Measurements from ENCODE around the gene IL1R2.

The IL1R2 gene, protein sequence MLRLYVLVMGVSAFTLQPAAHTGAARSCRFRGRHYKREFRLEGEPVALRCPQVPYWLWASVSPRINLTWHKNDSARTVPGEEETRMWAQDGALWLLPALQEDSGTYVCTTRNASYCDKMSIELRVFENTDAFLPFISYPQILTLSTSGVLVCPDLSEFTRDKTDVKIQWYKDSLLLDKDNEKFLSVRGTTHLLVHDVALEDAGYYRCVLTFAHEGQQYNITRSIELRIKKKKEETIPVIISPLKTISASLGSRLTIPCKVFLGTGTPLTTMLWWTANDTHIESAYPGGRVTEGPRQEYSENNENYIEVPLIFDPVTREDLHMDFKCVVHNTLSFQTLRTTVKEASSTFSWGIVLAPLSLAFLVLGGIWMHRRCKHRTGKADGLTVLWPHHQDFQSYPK

DNA sequence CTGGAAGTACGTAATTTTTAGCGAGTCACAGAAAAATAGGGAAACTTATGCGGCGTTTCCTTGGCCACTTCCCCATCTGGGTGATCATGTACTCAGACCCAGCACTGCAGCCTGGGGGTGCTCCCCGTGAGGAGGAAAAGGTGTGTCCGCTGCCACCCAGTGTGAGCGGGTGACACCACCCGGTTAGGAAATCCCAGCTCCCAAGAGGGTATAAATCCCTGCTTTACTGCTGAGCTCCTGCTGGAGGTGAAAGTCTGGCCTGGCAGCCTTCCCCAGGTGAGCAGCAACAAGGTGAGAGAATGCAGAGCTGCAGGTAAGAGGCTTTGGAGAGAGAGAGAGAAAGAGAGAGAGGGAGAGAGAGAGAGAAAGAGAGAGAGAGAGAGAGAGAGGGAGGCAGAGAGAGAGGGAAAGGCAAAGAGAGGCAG is at the start of gene IL1R2:
TSS of gene IL1R2 (plus strand) at position 240 of the 425 bp plus-strand sequence. CDS start 16,616 bp downstream, outside the sequence.
- no peak for DNase-seq (ENCODE audit: low read depth in 2 of 2)

DNA sequence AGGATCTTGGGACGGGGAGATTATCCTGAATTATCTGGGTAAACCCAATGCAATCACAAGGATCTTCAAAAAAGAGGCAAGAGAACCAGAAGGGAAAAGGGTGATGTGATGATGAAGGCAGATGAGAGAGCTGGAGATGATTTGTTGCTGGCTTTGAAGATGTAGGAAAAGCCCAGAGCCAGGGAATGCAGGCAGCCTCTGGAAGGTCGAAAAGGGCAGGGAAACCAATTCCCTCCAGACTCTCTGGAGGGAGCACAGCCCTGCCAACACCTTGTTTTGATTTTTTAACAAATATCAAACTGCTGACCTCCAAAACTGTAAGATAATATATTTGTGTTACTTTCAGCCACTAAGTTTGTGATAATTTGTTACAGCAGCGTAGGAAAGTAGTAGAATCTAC is 48.9 kb upstream of the IL1R2 start:
- no peak for DNase-seq (ENCODE audit: low read depth in 2 of 2)

DNA sequence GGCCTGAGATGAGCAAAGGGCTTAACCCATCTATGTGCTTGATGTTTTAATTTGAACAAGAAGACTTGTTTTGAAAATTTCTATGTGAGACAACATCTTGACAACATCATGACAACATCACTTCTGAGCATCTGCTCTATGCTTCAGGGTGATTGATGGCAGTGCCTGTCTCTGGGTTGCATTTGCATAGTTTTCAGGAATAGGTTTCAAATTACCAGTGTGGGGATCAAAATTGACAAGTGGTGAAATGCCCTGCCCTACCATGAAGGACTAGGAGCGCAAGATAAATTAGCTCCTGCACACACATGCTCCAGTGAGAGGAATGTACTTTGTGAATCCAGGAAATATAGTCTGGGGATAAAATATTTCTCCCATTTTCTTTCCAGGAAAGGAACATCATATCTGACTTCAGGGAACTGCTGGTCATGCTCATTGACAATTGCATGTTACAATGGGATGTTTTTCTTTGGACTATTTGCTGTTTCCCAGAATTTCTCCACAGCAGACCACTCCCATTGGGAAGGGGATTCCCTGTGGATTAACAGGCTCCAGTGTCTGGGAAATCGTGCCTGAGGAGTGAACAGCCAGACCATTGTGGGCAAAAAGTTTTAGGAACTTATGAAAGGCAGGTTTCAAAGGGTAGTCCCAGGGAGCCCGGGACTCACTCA is 45.3 kb upstream of the IL1R2 start:
- no peak for DNase-seq (ENCODE audit: low read depth in 2 of 2)

DNA sequence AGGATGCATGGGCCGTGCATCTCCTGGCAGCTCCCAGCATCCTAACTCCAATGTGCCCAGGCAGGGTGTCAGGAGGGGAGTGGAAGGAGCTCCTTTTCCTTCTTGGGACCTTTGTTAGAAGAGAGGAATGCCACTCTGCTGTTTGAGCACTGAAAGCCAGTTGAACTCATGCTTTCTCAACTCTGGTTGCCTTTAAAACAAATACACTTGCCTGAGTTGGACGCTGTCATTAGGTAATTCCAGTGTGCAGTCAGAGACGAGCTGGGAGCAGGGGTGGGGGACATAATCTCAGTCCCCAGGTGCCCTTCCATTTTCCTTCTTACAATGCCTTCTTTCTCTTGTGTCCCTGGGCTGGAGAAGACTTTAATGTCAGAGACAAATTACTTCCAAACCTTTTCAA is 44.4 kb upstream of the IL1R2 start:
- no peak for DNase-seq (ENCODE audit: low read depth in 2 of 2)

DNA sequence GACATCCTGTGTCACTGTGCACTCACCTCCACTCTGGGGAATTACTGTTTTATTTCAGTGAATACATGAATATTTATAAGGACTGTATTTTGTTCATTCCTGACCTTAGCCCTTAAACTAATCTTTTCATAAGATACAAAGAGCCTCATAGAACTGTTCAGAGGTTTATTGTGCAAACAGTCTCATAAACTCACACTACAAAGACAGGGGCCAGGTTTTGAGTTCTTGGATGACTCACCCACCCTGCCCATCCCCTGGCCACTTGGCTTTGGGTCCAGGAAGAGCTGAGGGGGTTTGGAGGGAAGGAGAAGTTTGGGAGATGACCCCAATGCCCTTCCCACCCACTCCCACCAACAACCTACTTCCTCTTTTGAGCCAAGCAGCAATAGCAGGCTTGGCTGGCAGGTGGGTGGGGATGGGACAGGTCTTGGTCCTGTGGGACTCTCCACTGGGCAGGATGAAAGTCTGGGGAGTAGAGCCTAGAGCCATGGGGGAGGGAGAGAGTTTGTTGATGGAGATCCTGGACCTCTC is 43.1 kb upstream of the IL1R2 start:
- no peak for DNase-seq (ENCODE audit: low read depth in 2 of 2)

DNA sequence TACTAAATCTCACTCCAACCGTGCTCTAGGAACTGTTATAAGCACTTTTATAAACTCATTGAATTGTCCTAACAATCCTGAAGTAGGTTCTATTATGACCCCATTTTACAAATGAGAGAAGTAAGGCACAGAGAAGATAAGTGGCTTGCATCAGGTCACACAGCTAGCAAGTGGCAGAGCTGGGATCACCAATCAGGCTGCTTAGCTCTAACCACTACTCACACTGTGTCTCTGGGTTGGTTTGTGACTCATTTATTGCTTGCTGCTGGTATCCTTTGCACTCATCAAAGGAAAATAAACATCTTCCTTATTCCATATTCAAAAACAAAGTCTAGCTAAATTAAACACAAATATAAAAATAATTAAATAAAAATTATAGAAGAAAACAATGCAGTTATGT is 42.5 kb upstream of the IL1R2 start:
- DNase-seq (ENCODE audit: low read depth in 2 of 2): no peak

DNA sequence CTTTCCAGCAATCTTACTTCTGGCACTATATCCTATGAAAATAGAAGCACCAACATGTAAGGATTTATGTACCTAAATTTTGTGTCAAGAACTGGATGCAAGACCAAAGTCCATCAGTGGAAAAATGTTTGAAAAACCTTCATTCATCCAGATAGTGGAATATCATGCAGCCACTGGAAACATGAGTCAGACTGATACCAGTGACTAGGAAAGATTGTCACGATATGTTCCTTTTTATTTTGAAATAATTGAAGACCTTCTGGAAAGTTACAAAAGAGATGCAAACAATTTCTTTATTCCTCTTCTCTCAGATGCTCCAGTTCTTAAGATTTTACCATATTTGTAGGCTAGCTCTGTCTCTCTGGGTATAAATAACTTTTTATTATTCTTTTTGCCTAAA is 40.5 kb upstream of the IL1R2 start:
- DNase-seq (ENCODE audit: low read depth in 2 of 2): no peak

DNA sequence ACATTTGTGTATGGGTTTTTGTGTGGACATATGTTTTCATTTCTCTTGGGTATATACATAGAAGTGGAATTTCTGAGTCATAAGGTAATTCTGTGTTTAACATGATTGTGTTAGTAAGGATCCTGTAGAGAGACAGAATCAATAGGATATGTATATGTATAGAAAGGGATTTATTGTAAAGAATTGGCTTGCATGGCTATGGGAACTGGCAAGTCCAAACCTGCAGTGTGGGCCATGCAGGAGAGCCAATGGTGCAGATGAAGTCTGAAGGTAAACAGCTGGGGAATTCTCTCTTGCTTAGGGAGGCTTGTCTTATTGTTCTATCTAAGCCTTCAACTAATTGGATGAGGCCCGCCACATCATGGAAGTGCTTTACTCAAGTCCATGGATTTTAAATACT is 39.2 kb upstream of the IL1R2 start:
- no peak for DNase-seq (ENCODE audit: low read depth in 2 of 2)

DNA sequence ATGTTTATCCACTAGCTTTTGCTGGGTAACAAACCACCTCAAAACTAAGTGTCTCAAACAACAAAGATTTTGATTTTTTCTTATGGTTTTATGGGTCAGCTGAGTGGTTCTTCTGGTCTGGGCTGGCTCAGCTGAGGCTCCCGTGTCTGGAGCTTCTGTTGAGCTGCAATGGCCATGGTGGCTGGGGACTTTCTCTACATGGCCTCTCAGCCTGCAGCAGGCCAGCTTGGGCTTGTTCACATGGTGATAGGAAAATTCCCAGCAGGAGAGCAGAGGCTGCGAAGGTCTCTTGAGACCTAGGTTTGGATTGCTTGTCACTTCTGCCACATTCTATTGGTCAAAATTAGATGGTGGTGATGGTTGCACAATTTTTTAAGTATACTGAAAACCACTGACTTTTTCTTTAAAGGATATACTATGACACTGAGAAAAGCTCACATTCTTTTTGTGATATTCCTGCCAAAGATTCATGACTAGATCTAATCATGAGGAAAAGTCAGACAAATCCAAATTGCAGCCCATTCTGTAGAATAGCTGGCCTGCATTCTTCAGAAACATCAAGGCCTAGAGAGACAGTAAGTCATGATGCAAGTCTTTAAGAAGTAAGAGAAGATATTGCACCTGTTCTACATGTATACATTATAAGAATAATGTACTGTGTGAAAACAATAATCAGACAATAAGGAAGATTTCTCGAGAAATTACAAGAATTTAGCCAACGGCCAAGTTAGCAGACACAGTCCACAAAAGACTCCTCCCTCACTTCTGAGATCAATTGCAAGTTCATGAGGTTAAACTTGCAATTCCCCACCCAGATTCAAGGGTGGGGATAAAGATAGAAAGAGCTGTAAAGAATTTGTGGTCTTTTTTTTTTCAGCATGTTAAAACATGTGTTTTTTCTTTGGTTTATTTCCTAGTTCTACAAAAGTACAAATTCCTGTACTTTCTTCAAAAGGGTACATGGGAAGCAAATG is 35.0 kb upstream of the IL1R2 start:
- DNase-seq (ENCODE audit: low read depth in 2 of 2): no peak

DNA sequence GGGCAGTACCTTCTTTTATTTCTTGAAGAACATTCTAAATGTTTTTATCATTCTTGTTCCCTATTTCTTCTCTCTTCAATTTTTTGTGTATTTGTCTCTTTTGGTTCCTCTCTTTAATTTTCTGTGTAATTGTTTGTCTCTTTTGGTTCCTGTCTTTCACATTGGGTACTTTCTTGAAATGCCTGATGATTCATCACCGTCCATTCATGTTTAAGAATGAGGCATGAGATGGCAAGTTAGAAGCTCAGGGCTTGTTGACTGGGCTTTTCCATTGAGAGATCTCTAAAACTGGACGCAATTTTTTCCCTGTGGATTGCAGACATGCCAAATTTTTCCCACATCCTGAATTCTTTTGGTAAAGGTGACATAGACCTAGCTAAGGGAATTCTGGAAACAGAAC is 33.7 kb upstream of the IL1R2 start:
- no peak for DNase-seq (ENCODE audit: low read depth in 2 of 2)

DNA sequence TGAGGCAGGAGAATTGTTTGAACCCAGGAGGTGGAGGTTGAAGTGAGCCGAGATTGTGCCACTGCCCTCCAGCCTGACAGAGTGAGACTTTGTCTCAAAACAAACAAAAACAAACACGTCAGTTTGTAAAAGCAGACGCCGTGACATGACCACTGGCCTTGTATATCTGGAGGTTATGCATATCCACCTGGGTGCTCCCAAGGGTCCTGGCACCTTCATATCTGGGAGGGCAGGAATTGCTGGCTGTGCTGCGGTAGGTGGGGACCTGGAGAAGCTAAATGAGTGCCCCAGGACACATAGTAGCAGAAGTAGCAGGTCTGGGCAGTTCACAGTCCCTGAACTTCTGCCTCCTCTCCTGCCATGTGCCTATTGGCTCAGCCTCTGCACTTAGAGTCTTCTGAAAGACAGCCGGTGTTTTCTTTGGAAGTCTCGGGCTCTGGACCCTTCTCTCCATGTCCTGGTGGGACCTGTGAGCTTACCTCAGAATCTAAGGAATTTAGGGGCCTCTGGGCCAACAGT is 30.9 kb upstream of the IL1R2 start:
- no peak for DNase-seq (ENCODE audit: low read depth in 2 of 2)

DNA sequence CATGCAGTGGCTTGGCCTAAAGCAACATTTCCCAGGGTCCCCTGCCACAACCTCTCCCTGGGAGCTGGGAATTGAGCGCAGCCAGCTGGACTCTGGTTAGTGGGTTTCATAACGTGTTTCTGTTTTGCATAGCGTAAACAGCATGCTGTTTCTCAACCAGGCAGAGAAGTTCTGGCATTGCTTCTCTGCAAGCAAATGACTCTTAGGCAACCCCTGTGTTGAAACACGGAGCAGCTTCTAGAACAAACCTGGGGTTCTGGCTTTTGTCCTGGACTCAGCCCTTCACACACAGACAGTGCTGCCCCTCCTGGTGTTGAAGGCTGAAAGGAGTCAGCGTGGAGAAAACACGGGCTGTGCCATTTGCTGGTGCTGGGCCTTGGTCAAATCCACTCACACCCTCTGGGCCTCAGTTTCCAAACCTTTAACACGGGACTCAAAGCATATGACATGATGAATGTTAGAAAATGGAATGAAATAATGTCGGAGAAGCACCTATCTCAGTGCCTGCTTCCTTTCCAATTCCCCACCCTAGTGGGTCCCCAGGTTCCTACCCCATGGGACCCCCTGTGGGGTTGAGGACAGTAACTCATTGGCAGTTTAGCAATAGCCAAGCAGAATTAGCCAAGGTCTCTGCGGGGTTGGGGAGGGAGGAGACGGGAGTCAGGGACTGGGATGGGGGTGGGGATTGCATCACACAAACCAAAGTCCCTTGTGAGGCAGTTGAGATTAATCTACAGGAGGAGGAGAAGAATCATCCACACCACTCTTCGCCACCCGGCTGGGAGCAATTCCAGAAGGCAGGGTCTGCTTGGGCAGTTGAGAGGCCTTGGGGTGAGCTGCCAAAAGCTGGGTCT is 30.2 kb upstream of the IL1R2 start:
- DNase-seq (ENCODE audit: low read depth in 2 of 2): no peak

DNA sequence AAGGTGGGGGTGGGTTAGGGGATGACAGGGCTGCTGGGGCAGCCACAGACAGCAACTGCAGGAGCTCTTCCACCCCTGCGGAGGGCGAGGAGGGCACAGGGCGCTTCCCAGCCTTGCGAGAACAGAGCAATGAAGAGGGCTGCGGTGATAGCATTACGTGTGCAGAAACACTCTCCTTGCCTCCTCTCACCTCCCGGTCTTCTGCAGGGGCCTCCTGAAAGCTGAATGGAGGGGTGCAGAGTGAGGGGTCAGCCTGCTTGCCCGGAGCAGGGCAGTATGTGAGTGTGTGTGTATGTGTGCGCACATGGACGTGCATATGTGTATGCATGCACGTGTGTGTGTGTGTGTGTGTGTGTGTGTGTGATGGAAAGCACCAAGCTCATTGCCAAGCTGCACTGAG is 29.5 kb upstream of the IL1R2 start:
- DNase-seq (ENCODE audit: low read depth in 2 of 2): no peak

DNA sequence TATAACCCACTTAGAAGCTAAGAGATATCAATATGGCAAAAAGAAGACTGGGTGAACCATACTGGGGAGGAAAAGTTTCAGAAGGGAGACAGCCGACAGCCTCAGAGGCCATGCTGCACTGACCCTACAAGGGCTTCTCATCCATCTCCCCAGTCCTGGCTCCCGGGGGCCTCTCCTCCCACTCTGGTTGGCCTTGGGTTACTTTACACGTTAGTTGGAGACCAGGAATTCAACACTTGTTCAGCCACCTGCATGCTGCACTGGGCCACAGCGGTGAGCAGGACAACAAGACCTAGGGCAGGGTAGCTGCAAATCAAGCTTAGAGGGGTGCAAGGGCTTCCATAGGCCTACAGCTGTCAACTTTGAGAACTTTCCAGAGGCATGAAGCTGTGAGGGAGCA is 28.6 kb upstream of the IL1R2 start:
- no peak for DNase-seq (ENCODE audit: low read depth in 2 of 2)

DNA sequence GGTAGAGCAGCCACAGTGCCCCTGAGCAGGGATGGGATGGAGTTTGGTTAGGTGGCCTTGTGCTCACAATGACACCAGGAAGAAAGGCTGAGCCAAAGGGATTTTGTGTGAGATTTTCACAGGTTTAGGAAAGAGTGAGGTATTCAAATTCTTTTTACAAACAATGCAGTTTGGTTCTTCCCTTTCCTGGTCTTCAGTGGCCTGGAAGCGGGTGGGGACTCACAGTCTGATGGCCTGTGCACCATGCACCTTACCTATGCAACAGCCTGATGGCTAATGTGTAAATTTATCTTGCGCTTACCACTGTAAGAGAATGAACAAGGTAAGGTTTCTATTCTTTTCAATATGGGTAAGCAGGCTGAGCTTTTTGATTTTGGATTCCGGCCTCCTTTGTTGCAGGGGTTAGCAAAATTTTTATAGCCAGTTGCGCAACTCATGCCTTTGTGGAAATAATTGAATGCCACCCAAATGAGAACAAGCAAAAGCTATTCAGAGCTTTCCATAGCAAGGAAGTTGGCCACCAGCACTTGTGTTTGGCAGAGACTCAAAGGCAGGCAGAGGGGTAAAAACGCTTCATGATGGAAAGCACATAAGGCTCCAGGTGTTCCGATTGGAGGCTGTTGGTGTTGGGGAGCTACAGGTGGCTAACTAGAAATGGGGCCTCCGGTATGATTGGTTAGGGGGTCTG is 23.8 kb upstream of the IL1R2 start:
- DNase-seq (ENCODE audit: low read depth in 2 of 2): no peak

DNA sequence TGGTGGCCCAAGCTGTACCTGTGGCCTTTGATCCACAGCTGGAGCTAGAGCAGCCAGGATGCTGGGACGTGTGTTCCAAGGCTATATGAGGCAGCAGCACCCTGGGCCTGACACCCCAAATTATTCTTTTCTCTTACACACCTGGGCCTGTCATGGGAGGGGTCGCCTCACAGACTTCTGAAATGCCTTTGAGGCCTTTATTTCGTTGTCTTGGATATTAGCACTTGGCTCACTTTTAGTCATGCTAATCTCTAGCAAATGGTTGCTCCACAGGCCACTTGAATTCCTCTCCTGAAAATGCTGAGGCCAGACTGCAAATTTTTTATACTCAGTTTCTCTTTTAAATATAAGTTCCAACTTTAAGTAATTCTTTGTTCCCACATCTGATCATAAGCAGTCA is 22.0 kb upstream of the IL1R2 start:
- DNase-seq (ENCODE audit: low read depth in 2 of 2): no peak

DNA sequence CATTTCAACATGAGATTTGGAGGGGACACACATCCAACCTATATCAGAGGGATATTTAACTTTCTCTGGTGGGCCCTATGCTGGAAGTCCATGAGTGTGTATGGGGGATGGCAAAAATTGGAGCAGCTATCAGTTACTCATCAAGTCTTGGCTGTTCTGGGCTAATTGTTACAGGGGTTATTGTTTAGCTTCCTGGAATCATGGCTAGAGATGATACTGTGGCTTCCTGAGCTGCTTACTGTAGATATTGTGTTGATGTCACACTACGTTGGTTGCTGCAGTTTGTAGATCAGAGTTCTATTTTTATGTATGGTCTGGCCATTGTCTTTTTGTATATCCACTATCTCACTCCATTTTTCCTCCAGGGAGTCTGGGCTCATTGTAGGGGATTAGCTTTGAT is 20.9 kb upstream of the IL1R2 start:
- DNase-seq (ENCODE audit: low read depth in 2 of 2): no peak

DNA sequence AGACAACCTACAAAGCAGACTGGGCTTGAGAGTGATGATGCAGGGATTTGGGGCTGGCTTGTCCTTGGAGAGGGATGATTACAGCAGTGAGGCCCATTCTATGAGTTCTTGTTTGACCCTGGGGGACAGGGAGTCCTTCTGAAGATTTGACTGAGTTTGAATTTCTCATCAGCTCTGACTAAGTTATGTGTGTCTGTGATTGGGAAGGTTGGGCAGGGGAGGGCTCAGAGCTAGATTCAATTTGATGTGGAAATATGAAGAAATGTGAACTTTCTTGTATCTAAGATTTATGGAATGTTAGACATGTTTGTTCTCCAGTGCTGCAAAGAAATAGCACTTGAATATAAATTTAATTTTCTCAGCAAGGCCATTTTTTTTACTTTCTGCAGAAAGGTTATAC is 19.9 kb upstream of the IL1R2 start:
- no peak for DNase-seq (ENCODE audit: low read depth in 2 of 2)

DNA sequence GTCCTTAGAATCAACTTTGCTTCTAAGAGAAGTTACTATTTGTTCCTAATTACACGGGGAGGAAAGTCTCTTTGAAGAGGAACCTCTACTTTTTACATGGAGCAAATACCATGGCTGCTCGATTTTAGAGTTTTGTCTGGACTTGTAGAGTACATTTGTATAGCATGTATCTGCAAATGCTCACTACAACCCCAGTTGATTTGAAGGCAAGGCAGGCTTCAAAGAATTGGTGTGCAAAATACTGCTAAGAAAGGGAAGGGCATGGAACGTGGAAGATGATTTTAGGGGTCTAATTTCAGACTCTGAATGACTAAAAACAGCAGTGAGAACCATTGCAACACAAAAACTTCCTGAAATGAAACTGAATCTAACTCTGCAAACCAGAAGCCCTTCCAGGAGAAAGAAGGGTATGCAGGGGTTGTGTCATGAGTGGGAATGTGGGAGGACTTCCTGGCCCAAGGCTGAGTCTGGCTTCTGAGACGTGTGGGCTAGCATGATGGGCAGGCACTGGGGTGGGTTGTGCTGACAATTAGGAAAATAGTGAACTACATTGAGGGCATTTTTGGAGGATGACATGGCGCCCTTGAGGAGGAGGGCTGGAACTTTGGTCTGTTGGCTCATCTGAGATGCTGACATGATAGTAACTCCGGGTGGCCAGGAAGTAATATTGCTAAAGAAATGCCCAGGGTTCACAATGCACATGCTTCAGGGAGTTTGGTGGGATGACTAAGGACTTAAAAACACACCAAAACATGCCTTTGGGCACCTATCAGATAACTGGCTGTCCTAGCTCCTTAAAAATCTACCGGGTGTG is 18.9 kb upstream of the IL1R2 start:
- no peak for DNase-seq (ENCODE audit: low read depth in 2 of 2)
